LNCaP clone FGC (cell line): ENCODE measurements around the gene ABHD16B.

ENCODE experiments used
- DNase-seq: peaks from one replicate; pipeline ENCODE4 v3.0.0-alpha.2; 2011; ENCODE audit warnings: low read depth
- H3K4me3 ChIP-seq: 2 replicates; pipeline ENCODE4 v1.5.1; 2011; ENCODE audit warnings: mild to moderate bottlenecking, low read depth, low read length, control low read depth
- CTCF ChIP-seq: IDR thresholded peaks from 2 replicates; pipeline ENCODE4 v1.5.1; 2012; ENCODE audit warnings: mild to moderate bottlenecking; ENCODE audit not compliant: control insufficient read depth, insufficient read depth; ENCODE audit errors: extremely low read depth

Gene ABHD16B

GRCh38 chr20:63829603-63829944, 31.7 kb upstream of the ABHD16B start:
- TF ChIP-seq CTCF, result no peak
- H3K4me3 ChIP-seq, result no peak overlapping the region
- no peak for DNase-seq

- no peak overlapping the region for H3K4me3 ChIP-seq
- no peak for DNase-seq
- no peak for TF ChIP-seq CTCF
Measured at GRCh38 chr20:63829945-63830835, 31.1 kb upstream of the ABHD16B start.

GRCh38 chr20:63830841-63831588, 30.3 kb upstream of the ABHD16B start, which contains the start of gene ZBTB46:
Gene ZBTB46 (minus strand): TSS chr20:63831264. CDS start chr20:63790757, 40,507 bp downstream.
- peak within 1 kb of the TSS; percentile 33 for H3K4me3 ChIP-seq
- no peak for TF ChIP-seq CTCF
- DNase-seq, result no peak

- DNase-seq, result no peak
- peak overlapping the region; percentile 33 for H3K4me3 ChIP-seq
- TF ChIP-seq CTCF, result no peak
Measured at GRCh38 chr20:63831646-63831992, 29.7 kb upstream of the ABHD16B start.

- no peak overlapping the region for H3K4me3 ChIP-seq
- DNase-seq, result no peak
- TF ChIP-seq CTCF, result no peak
Measured at GRCh38 chr20:63831993-63832686, 29.2 kb upstream of the ABHD16B start.

GRCh38 chr20:63833776-63834490, 27.4 kb upstream of the ABHD16B start:
- no peak overlapping the region for H3K4me3 ChIP-seq
- no peak for DNase-seq
- TF ChIP-seq CTCF, result no peak
